ENCODE measurements around the gene OXCT1.

Gene OXCT1

GRCh38 chr5:41891066-41891707 is 21.0 kb upstream of the OXCT1 start:
- TF ChIP-seq TAF1 (IDR thresholded peaks at IDR 0.05; ENCODE audit: borderline replicate concordance, insufficient read depth, low read length): no peak
- TF ChIP-seq REST (IDR thresholded peaks at IDR 0.05; ENCODE audit: insufficient read depth in 1 of 2, low read depth in 2 of 2, low read length in 2 of 2): no peak
- TF ChIP-seq POLR2AphosphoS5 (IDR thresholded peaks at IDR 0.05; ENCODE audit: low read depth, low read length): no peak
- TF ChIP-seq FOXP2 (optimal IDR thresholded peaks at IDR 0.05; ENCODE audit: borderline replicate concordance, extremely low read depth, extremely low read length, insufficient read depth): no peak
- TF ChIP-seq SIN3A (IDR thresholded peaks at IDR 0.05; ENCODE audit: borderline replicate concordance, insufficient read depth, low read length): no peak

- TF ChIP-seq FOXP2 (optimal IDR thresholded peaks at IDR 0.05; ENCODE audit: borderline replicate concordance, extremely low read depth, extremely low read length, insufficient read depth) (no peak), POLR2AphosphoS5 (IDR thresholded peaks at IDR 0.05; ENCODE audit: low read depth, low read length) (no peak), REST (IDR thresholded peaks at IDR 0.05; ENCODE audit: insufficient read depth in 1 of 2, low read depth in 2 of 2, low read length in 2 of 2) (no peak), TAF1 (IDR thresholded peaks at IDR 0.05; ENCODE audit: borderline replicate concordance, insufficient read depth, low read length) (no peak), SIN3A (IDR thresholded peaks at IDR 0.05; ENCODE audit: borderline replicate concordance, insufficient read depth, low read length) (no peak)
These were observed 15.1 kb upstream of the OXCT1 start for GRCh38 chr5:41885286-41885685.

- TF ChIP-seq SIN3A (IDR thresholded peaks at IDR 0.05; ENCODE audit: borderline replicate concordance, insufficient read depth, low read length) (no peak), POLR2AphosphoS5 (IDR thresholded peaks at IDR 0.05; ENCODE audit: low read depth, low read length) (no peak), REST (IDR thresholded peaks at IDR 0.05; ENCODE audit: insufficient read depth in 1 of 2, low read depth in 2 of 2, low read length in 2 of 2) (no peak), TAF1 (IDR thresholded peaks at IDR 0.05; ENCODE audit: borderline replicate concordance, insufficient read depth, low read length) (no peak), FOXP2 (optimal IDR thresholded peaks at IDR 0.05; ENCODE audit: borderline replicate concordance, extremely low read depth, extremely low read length, insufficient read depth) (no peak)
These were observed 13.7 kb upstream of the OXCT1 start for GRCh38 chr5:41883936-41884335.

GRCh38 chr5:41883243-41883642 is 13.0 kb upstream of the OXCT1 start:
- TF ChIP-seq REST (IDR thresholded peaks at IDR 0.05; ENCODE audit: insufficient read depth in 1 of 2, low read depth in 2 of 2, low read length in 2 of 2) (no peak), TAF1 (IDR thresholded peaks at IDR 0.05; ENCODE audit: borderline replicate concordance, insufficient read depth, low read length) (no peak), POLR2AphosphoS5 (IDR thresholded peaks at IDR 0.05; ENCODE audit: low read depth, low read length) (no peak)

- no peak for TF ChIP-seq REST (IDR thresholded peaks at IDR 0.05; ENCODE audit: insufficient read depth in 1 of 2, low read depth in 2 of 2, low read length in 2 of 2)
These were observed 12.5 kb upstream of the OXCT1 start for GRCh38 chr5:41882765-41883164.

Measured in PFSK-1 (cell line).